ENCODE results near the gene LUC7L.

Gene LUC7L

DNA sequence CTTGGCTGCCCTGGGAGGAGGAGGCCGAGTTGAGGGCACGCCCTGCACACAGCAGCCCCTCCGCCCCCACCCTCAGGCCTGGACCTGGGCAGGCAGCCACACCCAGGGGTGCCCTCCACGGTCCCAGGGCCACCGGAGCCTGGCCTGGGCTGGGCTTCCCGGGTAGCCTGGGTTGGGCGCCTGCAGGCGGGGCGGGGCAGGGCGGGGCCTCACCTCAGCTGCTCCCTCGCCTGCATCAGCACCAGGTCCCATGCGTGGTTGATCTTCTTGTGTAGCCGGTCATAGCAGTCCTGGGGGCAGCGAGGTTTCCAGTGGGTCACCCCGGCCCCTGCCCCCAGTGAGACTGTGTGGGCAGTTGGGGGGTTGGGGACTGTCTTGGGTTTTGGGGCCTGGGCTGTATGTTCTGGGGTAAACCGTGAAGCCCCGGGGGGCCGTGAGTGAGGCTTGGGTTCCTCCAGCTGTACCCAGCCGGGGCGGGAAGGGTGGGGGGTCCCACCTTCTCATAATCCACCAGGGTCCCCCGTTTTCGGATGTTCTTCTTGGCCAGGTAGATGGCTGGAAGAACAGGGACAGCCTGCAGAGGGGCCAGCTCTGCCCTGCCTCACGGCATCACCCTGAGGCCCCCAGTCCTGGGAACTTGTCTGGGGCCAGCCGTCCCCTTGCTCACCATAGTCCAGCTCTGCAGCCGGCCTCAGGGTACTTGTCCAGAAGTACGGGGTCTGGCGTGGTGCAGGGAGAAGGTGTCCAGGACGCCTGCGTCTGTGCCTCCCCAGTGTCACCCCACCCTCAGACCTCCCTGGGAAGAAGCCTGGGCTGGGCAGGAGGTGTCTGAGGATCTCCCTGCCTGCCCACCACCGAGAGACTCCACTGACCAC lies 44.5 kb upstream of the LUC7L start:
- H3K27me3 Mint-ChIP-seq (ENCODE audit: low read depth, poor library complexity), result peaks cover 67% of the 10 kb centered on the region
- H3K9me3 Mint-ChIP-seq, result no peaks in the 10 kb centered on the region
- no peak overlapping the region for H3K27ac Mint-ChIP-seq
- no peak for DNase-seq
- no peaks in the 10 kb centered on the region for H3K4me1 Mint-ChIP-seq
- no peaks in the 10 kb centered on the region for H3K36me3 Mint-ChIP-seq (ENCODE audit: low read depth)
- TF ChIP-seq, protein P1, sequence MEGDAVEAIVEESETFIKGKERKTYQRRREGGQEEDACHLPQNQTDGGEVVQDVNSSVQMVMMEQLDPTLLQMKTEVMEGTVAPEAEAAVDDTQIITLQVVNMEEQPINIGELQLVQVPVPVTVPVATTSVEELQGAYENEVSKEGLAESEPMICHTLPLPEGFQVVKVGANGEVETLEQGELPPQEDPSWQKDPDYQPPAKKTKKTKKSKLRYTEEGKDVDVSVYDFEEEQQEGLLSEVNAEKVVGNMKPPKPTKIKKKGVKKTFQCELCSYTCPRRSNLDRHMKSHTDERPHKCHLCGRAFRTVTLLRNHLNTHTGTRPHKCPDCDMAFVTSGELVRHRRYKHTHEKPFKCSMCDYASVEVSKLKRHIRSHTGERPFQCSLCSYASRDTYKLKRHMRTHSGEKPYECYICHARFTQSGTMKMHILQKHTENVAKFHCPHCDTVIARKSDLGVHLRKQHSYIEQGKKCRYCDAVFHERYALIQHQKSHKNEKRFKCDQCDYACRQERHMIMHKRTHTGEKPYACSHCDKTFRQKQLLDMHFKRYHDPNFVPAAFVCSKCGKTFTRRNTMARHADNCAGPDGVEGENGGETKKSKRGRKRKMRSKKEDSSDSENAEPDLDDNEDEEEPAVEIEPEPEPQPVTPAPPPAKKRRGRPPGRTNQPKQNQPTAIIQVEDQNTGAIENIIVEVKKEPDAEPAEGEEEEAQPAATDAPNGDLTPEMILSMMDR (IDR thresholded peaks at IDR 0.05), result no peak
- no peak overlapping the region for H3K4me3 Mint-ChIP-seq

DNA sequence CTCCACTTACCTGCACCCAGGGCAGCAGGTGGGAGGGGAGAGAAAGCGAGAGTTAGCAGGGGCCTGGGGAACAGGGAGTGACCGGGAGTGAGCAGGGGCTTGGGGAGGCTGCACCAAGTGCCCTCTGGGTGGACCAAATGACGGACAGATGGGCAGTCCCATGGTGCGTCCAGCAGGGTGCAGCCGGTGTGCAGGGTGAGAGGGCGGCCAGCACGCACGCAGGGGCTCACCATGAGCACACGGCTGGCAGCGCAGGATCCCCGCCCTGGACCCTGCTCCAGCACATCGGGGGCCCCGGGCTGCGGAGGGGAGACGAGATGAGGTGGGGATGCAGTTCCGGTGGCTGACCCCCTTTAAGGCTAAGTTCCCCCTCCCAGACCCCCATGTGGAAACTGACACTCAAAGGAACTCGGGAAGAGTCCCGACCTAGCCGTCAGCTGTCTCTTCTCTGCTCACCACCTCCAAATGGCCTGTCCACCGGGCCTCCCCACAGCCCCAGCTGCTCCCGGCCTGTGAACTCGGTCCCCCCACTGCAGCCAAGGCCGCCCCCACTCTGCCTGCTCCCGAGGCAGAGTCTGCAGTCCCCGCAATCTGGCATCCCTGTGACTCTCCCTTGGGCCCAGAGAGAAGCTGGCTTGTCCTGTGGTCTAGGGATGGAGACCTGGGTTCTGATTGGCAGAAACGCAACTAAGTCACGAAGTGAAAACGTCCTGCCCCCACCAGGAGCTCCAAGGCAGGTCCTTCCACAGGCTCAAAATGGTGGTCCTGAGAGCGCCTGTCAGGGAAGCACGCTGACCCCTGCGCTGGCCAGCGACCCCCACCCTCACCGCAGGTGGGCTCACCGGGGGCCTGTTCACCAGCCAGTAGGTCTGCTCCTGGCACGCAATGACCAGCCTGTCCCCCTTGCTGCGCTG lies 43.6 kb upstream of the LUC7L start:
- peaks cover 58% of the 10 kb centered on the region for H3K27me3 Mint-ChIP-seq (ENCODE audit: low read depth, poor library complexity)
- no peak for DNase-seq
- H3K27ac Mint-ChIP-seq, result no peak overlapping the region
- TF ChIP-seq, protein P1 (IDR thresholded peaks at IDR 0.05), result no peak
- no peaks in the 10 kb centered on the region for H3K36me3 Mint-ChIP-seq (ENCODE audit: low read depth)
- H3K9me3 Mint-ChIP-seq, result no peaks in the 10 kb centered on the region
- no peak overlapping the region for H3K4me3 Mint-ChIP-seq
- no peaks in the 10 kb centered on the region for H3K4me1 Mint-ChIP-seq

DNA sequence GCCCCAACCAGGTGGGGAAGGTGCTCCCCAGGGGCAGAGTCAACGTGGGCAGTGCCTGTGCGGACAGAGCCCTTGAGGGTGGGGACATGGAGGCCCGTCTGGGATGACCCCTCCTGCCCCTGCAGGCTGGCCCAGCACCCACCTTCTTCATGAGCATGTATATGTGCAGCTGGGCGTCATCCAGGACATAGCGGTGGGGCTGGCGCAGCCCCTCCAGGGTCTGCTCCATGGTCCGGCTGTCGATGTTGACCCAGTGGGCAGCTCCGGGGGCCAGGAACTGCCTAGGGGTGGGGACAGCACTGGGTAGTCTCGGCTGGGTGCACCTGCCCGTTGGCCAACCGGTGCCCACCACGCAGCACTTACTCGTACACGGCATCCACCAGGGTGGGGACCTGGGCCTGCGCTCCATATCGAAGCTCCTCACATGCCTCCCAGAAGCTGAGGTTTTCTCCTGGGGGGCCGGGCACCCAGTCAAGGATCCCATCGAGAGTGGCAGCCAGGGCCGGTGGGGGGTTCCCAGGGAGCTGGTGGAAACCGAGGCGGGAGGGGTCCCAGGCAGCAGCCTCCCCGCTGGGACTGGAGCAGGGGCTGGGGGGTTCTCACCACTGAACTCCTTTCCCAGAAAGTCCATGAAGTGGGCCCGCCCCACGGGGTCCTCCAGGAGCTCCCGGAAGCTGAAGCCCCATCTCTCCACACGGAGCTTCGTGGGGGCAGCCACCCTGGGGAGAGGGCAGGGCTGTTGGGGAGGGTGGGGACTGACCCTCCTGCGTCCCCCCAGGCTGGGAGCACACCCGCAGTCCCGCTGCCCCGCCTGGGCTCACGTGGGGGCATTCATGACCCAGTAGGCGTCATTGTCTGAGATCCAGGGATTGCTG lies 41.4 kb upstream of the LUC7L start:
- no peak overlapping the region for H3K4me3 Mint-ChIP-seq
- no peaks in the 10 kb centered on the region for H3K9me3 Mint-ChIP-seq
- H3K36me3 Mint-ChIP-seq (ENCODE audit: low read depth), result no peaks in the 10 kb centered on the region
- no peak overlapping the region for H3K27ac Mint-ChIP-seq
- DNase-seq, result no peak
- TF ChIP-seq, protein P1 (IDR thresholded peaks at IDR 0.05), result no peak
- H3K4me1 Mint-ChIP-seq, result no peaks in the 10 kb centered on the region
- H3K27me3 Mint-ChIP-seq (ENCODE audit: low read depth, poor library complexity), result peaks cover 38% of the 10 kb centered on the region

DNA sequence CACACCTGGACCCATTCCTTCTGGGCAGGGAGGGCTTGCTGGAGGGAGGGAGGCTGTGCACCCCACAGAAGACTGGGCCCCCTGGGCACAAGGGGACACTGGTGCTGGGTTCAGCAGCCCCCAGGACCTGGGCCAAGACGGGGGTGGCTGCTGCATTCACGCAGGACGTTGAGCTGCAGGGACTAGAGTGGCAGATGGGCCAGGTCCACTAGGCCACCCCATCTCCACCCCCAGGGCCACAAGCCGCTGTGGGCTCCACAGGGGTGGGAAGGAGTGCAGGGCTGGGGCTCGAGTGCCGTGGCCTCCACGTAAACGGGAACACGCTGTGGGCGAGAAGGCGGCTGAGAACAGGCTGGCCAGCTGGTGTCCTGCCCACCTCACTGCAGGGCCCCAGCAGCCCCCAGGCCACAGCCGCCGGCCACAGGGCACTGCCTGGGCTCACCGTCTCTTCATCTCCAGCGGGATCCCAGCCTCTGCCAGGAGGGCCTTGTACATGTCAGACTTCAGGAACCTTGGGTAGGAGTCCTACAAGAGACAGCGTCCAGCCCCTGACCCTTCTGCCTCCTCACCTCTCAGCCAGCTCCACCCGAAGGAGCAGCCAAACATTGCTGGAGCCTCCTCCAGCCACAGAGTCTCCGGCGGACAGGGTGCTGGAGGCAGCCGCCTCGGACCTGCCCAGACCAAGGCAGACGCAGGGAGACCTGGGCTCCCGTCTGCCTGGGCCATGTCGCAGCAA lies 40.0 kb upstream of the LUC7L start:
- no peak overlapping the region for H3K4me3 Mint-ChIP-seq
- DNase-seq, result no peak
- no peaks in the 10 kb centered on the region for H3K36me3 Mint-ChIP-seq (ENCODE audit: low read depth)
- H3K27me3 Mint-ChIP-seq (ENCODE audit: low read depth, poor library complexity), result peaks cover 26% of the 10 kb centered on the region
- no peaks in the 10 kb centered on the region for H3K9me3 Mint-ChIP-seq
- H3K27ac Mint-ChIP-seq, result no peak overlapping the region
- H3K4me1 Mint-ChIP-seq, result no peaks in the 10 kb centered on the region
- TF ChIP-seq, protein P1 (IDR thresholded peaks at IDR 0.05), result no peak

All from nephron progenitor cell (in vitro differentiated cells).